GM12874 (cell line): Measurements from ENCODE around the gene LINGO4.

ENCODE experiments used
- TF ChIP-seq, protein P1 (sequence below): IDR thresholded peaks from 2 replicates; pipeline ENCODE4 v1.5.1; 2011; ENCODE audit warnings: low read depth, mild to moderate bottlenecking, control low read depth, low read length, moderate library complexity; ENCODE audit not compliant: insufficient read depth

The LINGO4 gene

GRCh38 chr1:151839082-151839412 lies 33.8 kb upstream of the LINGO4 start:
- TF ChIP-seq, protein P1, sequence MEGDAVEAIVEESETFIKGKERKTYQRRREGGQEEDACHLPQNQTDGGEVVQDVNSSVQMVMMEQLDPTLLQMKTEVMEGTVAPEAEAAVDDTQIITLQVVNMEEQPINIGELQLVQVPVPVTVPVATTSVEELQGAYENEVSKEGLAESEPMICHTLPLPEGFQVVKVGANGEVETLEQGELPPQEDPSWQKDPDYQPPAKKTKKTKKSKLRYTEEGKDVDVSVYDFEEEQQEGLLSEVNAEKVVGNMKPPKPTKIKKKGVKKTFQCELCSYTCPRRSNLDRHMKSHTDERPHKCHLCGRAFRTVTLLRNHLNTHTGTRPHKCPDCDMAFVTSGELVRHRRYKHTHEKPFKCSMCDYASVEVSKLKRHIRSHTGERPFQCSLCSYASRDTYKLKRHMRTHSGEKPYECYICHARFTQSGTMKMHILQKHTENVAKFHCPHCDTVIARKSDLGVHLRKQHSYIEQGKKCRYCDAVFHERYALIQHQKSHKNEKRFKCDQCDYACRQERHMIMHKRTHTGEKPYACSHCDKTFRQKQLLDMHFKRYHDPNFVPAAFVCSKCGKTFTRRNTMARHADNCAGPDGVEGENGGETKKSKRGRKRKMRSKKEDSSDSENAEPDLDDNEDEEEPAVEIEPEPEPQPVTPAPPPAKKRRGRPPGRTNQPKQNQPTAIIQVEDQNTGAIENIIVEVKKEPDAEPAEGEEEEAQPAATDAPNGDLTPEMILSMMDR = no peak

DNA sequence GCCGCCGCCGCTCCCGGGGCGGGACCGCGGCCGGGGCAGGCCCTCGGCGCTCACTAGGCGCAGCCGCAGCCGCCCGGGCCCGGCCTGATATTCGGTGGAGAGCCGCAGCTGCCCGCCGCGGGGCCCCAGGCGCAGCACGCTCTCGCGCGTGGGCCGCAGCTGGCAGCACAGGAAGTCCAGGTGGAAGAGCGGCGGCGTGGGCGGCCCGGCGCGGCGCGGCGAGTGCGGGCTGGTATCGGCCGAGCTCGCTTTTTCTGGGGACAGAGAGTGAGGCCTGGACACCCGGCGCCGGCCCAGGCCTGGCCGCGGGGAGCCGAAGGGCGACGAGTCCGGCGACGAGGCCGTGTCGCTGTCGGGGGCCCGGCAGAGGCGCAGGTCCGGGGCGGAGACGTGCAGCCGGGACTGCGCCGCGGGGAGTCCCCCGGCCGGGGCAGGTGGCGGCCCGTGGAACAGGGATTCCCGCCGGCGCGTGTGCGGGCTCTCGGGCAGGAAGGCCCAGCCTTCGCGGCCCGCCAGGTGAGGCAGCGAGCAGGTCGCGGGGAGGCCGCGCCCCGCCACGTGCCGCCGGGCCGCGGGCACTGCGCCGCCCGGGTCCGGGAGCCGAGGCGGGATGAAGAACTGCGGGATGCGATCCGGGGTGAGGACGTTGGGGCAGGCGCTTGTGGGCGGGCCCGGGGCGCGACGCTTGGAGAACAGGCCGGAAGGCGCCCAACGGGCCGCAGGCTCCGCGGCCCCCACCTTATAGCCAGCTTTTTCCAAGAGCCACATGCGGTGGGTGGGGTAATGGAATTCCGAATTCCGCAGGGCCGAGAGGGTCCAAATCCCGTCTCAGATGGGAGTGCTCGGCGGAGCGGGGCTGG lies 33.2 kb upstream of the LINGO4 start:
- TF ChIP-seq, protein P1 = no peak

GRCh38 chr1:151837884-151838221 lies 32.6 kb upstream of the LINGO4 start:
- TF ChIP-seq, protein P1 = no peak

DNA sequence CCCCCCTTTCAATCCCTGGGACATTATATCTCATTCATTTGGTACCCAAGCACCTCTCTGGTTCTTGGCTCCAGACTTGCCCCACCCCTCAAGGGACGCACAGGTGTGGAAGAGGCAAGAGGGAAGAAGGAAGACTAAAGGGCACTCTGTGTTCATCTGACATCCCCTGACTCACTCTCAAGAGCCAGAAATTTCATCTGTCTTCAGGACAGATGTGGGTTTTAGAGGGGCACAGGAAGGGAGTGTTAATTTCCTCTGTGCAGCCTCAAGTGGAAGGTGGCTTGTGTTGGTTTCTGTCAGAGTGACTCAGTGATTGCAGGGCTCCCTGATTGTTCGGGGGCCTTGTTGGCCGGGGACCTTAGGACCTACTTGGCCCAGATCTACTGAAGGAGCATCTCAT lies 32.0 kb upstream of the LINGO4 start:
- TF ChIP-seq, protein P1 = no peak

- TF ChIP-seq, protein P1 = no peak
Observed at GRCh38 chr1:151835596-151835995, 30.4 kb upstream of the LINGO4 start.

DNA sequence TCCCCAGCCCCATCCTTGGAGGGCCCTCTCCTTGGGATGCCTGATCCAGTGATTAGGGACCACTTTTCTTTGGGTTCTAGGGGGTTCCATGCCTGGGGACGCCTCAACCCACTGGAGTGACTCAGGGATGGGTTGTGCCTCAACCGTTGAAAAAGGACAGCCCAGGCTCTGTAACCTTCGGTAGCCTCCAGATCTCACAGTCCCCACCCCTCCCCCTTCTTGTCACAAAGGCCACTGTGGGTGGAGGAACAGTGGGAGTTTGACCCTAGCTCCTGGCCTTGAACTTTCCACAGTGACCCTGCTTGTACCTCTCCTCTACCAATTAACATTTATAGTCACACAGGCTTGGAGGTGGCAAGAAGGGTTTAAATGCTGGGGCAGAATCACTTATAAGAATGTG lies 29.0 kb upstream of the LINGO4 start:
- TF ChIP-seq, protein P1 = no peak

- TF ChIP-seq, protein P1 = no peak
Observed at GRCh38 chr1:151833172-151833900, 28.1 kb upstream of the LINGO4 start.
